NCI-H1436 (cell line): ENCODE data around the gene PAGR1.
"Not testable (repeated sequence)": the region's sequence is repeated elsewhere in the genome, so short reads cannot be mapped to it uniquely, and the experiment has no call there.

Experiments
- DNase-seq: peaks from one replicate; lab custom pipeline; 2025; lab: John Stamatoyannopoulos, UW

The PAGR1 gene

GRCh38 chr16:29791845-29792807, 23.8 kb upstream of the PAGR1 start:
- DNase-seq, result no peak

- DNase-seq, result not testable (repeated sequence)
Observed at GRCh38 chr16:29793153-29793552, 22.8 kb upstream of the PAGR1 start.

- no peak for DNase-seq
Observed at GRCh38 chr16:29794231-29794710, 21.7 kb upstream of the PAGR1 start.

- no peak for DNase-seq
Observed at GRCh38 chr16:29802416-29802935, 13.5 kb upstream of the PAGR1 start.

- no peak for DNase-seq
Observed at GRCh38 chr16:29804020-29804419, 11.9 kb upstream of the PAGR1 start.

GRCh38 chr16:29804455-29805231, 11.3 kb upstream of the PAGR1 start:
- DNase-seq, result no peak

- peak; percentile 99 for DNase-seq
Observed at GRCh38 chr16:29805232-29806098, 10.5 kb upstream of the PAGR1 start.

GRCh38 chr16:29806099-29806579, 9.8 kb upstream of the PAGR1 start, which contains the start of gene MAZ:
Gene MAZ (plus strand): TSS chr16:29806529. CDS start chr16:29806702, 173 bp downstream.
- peak; percentile 93 for DNase-seq

- DNase-seq, result peak; percentile 72
Observed at GRCh38 chr16:29806641-29807425, 9.1 kb upstream of the PAGR1 start.

GRCh38 chr16:29807426-29808218, 8.3 kb upstream of the PAGR1 start:
- peak; percentile 90 for DNase-seq

- no peak for DNase-seq
Observed at GRCh38 chr16:29808219-29808900, 7.6 kb upstream of the PAGR1 start.

- no peak for DNase-seq
Observed at GRCh38 chr16:29809031-29809747, 6.8 kb upstream of the PAGR1 start.

- DNase-seq, result no peak
Observed at GRCh38 chr16:29809850-29810698, 5.9 kb upstream of the PAGR1 start.

- no peak for DNase-seq
Observed at GRCh38 chr16:29810699-29811169, 5.2 kb upstream of the PAGR1 start.

GRCh38 chr16:29811170-29811895, 4.6 kb upstream of the PAGR1 start:
- DNase-seq, result peak; percentile 87

GRCh38 chr16:29811896-29812665, 3.9 kb upstream of the PAGR1 start, which contains the start of gene PRRT2:
Gene PRRT2 (plus strand): TSS chr16:29812193. CDS start chr16:29813055, 862 bp downstream.
- peak; percentile 68 for DNase-seq
